NCI-H526 (cell line): Measurements from ENCODE around the gene IGFALS.
A peak's percentile ranks its signal among the peaks of the same experiment; 100 is the strongest.

ENCODE experiments used
- DNase-seq, 2 experiments: peaks; one replicate each; lab custom pipeline; 2025; lab: John Stamatoyannopoulos, UW

IGFALS gene

DNA sequence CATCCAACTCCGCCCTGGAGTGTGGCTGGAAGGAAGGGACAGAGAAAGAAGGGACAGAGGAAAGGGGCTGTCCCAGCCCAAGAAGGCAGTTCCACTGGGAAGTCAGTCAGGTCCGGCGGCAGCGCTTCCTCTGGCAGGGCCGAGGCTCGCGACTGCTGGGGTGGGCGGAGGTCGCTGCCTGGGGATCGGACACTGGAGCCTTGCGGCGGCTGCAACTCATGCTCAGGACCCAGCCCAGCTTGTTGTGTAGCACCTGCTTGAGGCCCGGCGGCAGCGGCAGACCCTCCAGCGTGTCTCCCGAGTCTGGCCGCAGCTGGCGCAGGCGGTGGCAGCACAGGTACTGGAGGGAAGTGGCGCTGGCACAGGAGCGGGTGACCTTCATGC is 16.5 kb downstream of the IGFALS start:
- no peak for DNase-seq

DNA sequence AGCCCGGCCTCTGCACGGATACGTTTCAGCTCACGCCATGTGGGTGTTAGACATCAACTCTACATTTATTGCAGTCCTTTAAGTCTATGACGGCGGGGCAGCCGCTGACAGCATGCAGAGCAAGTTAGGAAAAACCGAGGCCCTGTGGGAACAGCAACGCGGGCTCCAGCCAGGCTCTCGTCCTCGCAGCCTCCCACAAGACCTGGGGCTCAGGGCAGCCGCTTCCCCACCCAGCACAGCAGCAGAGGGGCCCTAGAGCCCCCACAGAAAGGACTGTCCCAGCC is 16.9 kb downstream of the IGFALS start:
- DNase-seq = no peak

DNA sequence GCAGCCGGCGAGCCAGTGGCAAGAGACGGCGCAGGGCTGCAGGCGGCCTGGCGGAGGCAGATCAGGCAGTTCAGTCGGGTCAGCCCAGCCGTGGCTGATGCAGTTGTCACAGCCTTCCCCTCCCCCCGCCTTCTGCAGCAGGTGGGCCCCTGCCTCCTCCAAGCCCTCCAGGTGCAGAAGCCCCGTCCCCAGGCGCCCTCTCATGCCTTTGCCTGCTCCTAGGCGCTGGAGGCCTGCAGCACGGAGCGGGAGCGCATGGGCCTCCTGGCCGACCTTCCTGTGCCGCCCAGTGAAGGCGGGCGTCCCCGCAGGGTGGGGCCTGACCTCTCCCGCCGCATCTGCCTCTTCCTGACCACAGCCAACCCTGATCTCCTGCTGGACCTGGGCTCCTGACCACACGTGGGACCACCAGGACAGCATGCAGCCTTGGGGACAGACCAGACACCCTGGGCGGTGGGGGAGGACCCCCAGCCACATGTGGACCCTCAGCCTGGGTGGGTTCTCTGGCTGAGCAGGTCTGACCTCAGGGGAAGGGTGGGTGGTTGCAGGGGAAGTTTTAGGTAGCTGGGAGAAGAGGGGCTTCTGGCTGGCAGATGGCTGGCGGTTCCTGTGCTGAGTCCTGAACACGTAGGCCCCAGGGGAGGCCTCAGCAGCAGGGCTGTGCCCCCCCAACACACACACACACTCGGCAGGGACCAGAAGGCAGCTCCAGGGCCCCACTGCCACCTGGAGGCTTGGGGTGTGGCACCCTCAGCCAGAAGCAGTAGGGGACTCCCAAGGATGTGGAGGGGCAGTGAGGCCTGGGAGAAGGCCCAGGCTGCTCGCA is 17.4 kb downstream of the IGFALS start:
- no peak for DNase-seq

DNA sequence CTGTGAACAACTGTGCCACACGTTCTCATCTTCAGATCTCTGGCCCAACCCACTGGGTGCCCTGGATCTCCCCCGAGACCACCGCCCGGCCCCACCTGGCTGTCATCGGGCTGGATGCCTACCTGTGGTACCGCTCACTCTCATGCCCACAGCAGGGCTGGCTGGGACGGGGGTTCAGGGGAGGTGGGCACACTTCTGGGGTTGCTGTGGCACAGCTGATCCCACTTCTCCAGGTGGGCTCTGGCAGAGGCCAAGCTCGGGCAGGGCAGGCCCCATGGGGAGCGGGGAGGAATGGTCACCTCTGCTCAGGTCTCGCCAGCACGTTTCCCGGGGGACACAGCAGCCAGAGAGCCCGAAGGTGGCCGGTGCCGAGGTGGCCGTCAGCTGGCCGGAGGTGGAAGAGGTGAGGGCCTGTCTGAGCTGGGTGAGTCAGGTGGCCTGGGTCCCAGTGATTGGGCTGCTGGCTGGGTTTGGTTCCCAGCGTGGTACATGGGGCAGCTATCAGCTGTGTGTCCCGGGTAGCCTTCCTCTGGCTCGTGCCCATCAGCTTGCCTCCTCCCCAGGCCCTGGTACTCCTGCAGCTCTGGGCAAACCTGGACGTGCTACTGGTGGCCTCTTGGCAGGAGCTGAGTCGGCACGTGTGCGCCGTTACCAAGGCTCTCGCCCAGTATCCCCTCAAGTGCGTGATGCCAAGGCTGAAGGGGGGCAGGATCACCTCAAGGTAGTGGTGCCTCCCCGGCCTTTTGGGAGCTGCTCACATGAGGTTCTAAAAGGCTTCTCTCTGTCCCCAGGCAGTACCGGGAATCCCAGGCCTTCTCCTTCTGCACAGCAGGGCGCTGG is 18.3 kb downstream of the IGFALS start:
- DNase-seq = no peak

DNA sequence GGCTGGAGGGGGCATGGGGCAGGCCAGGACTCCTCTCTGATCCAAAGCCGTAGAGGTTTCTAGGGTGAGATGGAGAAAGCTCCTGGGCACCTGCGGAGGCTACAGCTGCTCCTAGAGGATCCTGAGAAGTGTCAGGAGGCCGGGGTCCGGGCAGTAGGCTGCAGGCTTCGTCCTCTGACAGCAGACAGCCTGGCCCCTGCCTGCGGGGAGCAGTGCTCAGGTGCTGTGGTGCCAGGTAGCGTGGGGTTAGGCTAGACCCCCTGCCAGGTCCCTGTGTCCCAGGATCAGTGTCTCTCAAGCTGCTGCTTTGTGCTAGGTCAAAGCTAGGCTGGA is 19.1 kb downstream of the IGFALS start:
- DNase-seq = no peak

DNA sequence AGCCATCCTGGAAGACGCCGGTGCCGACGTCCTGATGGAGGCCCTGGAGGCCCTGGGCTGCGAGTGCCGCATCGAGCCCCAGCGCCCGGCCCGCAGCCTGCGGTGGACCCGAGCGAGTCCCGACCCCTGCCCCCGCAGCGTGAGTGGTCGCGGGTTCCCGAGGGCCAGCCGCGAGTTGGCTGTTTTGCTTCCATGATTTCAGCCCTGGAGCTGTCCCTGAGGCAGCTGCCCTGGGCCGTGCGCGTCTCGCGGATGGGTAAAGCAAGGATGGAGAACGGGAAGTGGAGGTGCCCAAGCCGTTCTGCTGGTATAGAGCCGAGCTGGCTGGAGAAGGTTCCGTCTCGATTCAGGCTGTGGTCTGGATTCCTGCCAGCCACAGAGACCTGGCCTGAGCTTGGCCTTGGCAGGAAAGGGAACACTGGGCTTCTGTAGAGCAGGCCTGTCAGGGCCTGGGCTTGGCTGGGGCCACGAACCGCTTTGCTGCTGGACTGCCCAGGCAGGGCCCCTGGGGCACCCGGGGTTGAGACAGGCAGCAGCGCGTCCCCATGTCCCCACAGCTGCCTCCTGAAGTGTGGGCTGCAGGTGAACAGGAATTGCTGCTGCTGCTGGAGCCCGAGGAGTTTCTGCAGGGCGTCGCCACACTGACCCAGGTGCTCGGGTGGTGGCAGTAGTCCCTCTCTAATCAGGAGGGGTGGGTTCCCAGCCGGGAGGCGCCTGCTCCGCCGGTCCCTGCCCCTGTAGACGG is 19.6 kb downstream of the IGFALS start:
- no peak for DNase-seq

DNA sequence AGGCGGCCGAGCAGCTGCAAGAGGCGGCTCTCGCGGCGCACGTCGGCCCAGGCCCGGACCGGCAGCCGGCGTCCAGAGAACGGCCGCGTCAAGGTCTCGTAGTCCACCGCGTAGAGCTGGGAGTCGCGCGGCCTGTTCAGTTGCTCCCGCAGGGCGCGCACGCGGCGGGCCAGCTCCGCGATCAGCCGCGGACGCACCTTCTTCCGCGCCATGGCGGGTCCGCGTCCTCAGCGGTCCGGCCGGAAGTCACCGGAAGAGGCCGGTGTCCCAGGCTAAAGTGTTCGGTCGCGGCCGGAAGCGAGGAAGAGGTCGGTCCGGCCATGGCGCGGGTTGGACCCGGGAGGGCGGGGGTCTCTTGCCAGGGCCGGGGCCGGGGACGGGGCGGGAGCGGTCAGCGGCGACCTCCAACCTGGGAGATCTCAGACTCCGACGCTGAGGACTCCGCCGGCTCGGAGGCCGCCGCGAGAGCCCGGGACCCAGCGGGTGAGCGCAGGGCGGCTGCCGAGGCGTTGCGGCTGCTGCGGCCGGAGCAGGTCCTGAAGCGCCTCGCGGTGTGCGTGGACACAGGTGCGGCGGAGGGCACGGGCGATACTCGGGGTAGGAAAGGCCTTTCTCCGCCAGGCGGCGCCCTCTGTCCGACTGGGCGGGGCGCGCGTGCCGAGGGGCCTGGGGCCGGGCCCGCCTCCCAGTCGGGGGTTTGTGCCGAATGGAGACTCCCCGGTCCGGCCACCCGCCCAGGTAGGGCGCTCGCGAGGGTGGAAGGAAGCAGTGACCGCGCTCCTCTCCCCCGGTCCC is 20.4 kb downstream of the IGFALS start, which contains the start of gene MRPS34:
TSS of gene MRPS34 (minus strand) at position 227 of the 795 bp plus-strand sequence. CDS start at position 212, 15 bp downstream.
- DNase-seq = peak; percentile 30 to 84

DNA sequence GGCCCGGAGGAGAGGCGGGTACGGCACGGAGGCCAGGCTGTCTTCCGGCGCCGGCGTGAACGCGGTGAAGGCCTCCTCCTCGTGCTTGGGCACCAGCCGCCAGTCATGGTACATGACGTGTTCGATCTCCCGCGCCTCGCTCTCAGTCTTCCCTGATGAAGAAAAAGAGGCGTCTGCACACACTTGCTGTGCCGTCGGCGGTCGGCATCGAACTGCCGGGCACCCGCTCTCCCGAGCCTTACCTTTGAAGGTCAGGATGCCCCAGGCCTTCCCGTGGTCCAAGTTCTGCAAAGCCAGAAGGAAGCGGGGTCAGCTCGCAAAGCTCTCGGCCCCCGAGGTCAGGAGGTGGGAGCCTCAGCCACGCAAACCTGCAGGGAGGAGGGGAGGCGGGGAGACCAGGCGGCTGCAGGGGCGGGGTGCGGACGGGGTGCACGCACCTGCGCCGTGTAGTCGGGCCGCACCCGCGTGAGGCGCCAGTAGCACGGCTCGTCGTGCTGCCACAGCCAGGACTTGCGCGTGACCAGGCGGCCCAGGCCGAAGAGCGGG is 21.1 kb downstream of the IGFALS start, which contains the start of gene EME2:
TSS of gene EME2 (plus strand) at position 449 of the 546 bp plus-strand sequence. CDS start 418 bp downstream, outside the sequence.
- DNase-seq = no peak

DNA sequence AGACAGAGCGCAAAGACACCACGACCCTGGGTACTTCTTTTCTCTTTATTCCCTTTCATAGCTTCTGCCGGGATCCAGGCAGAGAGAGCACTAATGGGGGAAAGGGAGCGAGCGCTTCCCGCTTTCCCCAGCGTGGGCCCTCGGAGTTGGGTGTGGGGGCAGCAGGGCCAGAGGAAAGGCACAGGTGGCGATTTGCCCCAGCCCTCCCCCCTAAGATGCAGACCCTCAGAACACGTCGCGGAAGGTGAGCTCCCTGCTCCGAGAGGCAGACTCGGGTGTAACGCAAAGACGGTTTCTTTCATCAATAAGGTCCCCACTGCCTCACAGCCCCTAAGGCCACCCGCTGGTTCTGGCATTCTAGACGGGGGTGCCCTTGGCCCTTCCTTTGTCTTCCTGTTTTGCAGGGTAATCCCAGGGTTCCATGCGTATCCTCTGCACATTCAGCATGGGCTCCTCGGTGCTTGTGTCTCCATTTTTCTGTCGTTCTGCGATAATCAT is 21.6 kb downstream of the IGFALS start:
- peak in 1 of 2 experiments; percentile 10 for DNase-seq

DNA sequence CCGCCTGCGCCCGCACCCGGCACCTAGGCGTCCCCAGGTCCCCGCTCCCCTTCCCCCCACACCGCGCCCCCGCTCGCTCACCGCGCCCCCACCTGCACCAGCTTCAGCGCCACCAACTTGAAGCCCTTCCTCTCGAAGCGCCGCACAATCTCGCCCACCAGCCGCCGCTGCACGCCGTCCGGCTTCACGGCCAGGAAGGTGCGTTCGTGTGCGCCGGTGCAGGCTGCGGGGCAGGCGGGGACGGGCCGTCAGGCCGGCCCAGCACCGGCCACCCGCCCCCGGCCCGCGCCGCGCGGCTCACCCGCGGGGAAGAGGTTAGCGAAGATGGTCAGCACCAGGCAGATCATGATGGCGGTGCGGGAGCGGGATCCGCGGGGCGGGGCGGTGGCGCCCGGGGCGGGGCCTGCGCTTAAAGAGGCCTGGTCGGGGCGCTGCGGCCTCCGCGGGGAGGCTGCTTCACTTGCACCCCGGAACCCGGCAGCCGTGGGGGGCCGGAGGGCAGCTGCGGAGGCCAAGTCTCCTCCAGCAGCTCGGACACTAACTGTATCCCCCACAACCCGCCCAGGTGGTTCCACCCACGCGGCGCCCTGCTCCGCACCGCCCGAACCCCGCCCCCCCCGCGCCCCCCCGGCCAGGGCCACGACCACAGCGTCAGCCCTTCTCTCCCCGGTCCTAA is 22.2 kb downstream of the IGFALS start, which contains the start of gene NME3:
TSS of gene NME3 (minus strand) at position 356 of the 676 bp plus-strand sequence. CDS start at position 347, 9 bp downstream.
- peak in 1 of 2 experiments; percentile 55 for DNase-seq

DNA sequence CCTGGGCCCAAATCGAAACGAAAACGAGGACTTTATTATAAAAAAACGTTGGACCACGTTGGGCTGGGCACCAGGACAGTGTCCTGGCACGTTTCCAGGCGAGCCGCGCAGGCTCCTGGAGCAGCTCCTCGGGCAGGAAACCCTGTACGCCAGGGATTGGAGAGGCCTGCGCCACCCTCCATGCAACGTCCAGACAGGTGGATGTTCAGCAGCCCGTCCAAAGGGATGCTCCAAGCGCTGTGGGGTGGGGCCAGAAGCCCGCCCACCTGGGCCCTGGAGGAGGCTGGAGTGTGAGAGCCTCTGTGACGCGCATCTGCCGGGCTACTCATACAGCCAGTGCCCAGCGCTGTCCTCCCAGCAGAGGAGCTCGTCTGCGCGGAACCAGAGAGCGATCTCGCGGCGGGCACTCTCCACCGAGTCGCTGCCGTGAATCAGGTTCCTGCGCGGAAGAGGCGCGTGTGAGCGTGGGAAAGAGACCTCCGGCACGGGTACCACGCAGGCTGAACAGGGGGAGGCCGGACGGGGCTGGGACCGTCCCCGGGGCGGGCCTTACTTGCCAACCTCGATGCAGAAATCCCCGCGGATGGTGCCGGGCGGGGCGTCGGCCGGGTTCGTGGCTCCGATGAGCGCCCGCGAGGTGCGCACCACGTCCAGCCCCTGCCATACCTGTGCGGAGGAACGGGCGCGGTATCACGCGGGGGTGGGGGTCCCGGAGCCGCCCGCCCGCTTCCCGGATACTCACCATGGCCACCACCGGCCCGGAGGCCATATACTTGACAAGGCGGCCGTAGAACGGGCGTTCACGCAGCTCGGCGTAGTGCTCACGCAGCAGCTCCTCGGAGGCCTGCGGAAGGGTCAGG is 22.9 kb downstream of the IGFALS start:
- peak; percentile 69 to 82 for DNase-seq

DNA sequence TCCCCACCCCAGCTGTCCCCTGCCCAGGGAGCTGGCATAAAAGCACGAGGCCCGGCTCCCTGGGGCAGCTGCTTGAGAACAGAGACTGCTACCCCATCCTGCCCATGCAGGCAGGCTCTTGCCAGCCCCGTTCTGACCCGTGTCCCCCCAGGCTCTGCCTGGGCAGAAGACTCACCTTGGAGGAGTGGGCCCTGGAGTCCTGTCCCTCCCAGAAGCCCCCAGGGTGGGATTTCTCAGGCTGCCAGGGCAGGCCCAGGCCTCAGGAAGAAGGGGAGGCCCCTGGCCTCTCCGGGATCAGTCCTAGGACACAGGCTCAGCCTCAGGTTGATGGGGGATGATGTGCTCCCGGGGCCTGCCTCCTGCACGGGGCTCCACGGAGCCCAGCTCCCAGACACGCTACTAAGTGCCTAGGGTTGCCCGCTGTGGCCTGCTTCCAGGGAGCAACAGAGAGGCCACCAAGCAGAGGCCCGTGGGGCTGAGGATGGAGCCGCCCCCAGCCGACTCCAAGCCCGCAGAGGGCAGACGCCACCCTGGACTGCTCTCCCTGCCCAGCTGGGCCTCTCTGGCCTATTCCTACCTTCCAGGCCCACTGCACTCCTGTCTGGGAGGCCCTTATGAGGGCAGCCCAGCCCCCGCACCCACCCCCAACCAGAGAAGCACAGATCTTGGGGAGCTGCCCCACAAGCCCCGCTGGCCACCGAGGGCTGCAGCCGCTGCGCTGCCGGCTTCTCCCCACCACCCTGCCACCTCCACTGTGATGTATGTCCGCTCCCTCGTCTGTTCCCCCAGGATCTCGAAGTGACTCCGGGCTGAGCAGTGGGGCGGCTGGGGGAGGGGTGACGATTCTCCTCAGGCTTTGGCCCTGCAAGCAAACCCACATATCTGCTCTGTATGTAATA is 23.9 kb downstream of the IGFALS start:
- no peak for DNase-seq

DNA sequence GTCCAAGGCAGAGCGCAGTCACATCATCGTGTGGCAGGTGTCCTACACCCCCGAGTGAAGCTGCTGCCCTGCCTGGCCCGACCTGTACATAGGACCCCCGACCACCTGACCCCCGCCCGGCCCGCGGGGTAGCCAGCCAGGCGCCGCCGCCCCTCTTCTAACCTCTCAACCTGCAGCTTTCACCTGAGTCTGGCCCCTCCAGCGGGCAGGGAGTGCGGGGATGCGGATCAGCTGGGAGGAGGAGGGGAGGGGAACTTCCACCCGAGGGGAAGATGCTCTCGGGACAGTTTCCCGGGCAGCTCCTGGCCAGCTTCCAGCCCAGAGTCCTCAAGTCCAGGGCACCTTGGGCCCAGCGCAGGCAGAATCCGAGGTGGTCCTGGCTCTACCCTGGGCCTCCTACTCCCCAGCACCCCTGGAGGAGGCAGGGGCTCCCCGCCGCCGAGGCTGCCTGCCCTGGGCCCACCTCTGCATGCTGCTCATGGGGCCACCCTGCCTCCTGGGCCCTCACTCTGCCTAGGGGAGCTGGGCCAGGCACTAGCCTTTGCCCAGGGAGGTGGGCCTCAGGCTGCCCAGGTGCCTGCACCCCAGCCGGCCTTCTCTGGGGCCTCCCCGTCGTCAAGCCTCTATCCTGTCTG is 24.6 kb downstream of the IGFALS start:
- no peak for DNase-seq

DNA sequence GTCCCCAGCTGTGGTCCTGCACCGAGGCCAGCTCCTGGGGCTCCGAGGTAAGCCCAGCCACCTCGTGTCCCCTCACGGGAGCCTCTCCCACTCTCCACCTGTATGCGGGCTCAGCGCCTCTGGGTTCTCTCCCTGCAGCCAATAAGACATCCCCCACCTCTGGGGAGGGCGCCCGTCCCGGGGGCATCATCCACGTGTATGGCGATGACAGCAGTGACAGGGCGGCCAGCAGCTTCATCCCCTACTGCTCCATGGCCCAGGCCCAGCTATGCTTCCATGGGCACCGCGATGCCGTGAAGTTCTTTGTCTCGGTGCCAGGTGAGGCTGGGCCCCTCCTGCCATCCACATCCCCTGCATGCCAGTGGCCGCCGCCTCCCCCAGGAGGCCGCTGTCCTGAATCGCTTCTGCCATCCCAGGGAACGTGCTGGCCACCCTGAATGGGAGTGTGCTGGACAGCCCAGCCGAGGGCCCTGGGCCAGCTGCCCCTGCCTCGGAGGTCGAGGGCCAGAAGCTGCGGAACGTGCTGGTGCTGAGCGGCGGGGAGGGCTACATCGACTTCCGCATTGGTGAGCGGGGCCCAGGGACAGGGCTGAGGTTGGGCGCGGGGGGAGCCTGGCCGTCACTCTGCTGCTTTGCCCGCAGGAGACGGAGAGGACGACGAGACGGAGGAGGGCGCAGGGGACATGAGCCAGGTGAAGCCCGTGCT is 25.3 kb downstream of the IGFALS start:
- DNase-seq = no peak

DNA sequence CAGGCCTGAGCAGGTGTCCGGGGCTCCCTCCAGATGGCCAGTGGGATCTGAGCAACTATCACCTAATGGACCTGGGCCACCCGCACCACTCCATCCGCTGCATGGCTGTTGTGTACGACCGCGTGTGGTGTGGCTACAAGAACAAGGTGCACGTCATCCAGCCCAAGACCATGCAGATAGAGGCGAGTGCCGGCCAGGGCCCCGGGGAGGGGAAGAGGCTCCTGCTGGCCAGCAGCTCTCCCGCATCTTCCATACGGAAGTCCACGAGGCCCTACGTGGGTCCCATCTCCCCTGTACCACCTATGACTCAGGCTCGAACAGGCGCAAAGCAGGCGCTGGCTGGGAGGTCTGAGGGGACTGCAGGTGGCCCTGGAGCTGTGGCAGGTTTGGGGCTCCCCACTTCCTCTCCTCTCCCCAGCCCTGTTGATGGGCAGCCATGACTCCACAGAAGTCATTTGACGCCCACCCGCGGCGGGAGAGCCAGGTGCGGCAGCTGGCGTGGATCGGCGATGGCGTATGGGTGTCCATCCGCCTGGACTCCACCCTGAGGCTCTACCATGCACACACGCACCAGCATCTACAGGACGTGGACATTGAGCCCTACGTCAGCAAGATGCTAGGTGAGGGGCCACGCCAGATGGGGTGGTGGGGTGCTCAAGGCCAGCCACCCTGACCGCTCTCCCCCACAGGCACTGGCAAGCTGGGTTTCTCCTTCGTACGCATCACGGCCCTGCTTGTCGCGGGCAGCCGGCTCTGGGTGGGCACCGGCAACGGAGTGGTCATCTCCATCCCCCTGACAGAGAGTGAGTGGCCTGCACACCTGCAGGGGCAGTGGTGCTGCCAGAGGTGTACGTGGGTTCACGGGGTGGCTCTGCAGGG is 26.1 kb downstream of the IGFALS start:
- DNase-seq = no peak

DNA sequence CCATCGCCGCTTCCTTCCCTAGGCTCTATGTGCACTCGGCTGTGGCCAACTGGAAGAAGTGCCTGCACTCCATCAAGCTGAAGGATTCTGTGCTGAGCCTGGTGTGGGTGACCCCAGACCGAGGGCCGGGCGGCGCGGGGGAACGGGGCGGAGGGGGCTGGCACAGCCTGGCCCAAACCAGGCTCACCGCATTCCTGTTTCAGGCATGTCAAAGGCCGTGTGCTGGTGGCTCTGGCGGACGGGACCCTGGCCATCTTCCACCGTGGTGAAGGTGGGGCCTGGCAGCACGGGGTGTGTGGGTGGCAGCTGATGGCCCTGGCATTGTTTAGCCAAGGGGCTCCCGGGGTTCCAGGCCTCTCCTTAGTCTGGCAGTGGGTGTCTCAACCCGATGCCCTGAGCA is 26.8 kb downstream of the IGFALS start:
- DNase-seq = no peak
